HG03460 (cell line): Measurements from ENCODE around the gene BSDC1.

Experiments used
- ATAC-seq: cut with Tn5 transposase; IDR thresholded peaks from one replicate; pipeline ENCODE4 v1.9.1; 2021; ENCODE audit not compliant: unreplicated experiment

The BSDC1 gene

GRCh38 chr1:32337855-32338636 is 56.2 kb downstream of the BSDC1 start:
- no peak for ATAC-seq

- ATAC-seq, result no peak
Measured at GRCh38 chr1:32336963-32337675, 57.1 kb downstream of the BSDC1 start.

DNA sequence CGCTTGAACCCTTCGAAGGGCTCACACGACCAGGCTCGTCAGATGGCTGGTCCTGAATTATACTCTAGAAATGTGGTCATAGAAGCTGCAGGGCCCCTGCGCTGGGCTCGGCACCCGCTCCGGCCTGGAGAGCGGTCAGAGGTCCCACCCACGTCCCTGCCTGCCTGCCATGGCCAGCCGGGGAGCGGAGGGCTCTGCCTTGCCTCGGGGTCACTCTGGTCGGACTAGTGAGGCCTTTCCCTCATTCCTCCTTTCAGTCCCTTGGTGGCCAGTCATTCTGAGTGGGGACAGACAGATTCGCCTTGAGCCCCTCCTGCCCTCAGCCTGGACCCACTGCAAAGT is 57.7 kb downstream of the BSDC1 start:
- no peak for ATAC-seq

DNA sequence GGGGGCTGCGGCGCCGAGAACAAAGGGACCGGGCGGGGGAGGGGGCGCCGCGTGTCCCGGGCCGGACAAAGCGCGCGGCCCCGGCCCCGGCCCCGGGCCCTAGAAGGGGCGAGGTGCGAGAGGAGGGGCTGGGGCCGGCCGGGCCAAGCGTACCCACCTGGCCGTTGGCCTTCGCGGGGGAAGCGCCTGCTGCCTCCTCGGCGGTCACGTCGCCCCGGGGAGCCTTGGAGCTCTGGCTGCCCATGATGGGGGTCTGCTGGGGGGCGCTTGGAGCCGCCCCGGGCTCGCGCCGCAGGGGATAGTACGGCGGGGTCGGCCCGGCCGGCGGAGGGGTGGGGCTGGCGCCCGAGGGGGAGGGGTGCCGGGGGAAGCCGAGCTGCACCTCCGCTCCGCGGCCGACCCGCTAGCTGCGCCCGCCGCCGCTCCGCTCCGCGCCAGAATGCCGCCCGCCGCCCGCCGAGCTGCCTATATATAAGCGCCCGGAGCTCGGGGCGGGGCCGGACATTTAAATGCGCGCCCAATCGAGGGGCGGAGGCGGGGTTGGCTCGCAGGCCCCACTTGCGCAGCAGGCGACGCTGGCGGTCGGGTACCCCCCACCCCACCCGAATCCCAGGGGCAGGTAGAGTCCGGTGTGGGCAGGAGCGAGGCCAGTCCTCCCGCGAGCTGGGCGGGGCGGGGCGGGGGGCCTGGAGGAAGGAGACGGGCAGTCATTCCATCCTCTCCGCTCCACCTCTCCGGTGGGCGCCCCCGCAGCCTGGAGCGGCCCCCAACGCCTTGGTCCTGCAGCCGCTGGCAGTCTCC is 58.3 kb downstream of the BSDC1 start, which contains the start of gene MARCKSL1:
MARCKSL1 (minus strand) TSS at position 444 of the 801 bp plus-strand sequence; CDS start at position 244, 200 bp downstream.
- ATAC-seq, result peak; percentile 38

DNA sequence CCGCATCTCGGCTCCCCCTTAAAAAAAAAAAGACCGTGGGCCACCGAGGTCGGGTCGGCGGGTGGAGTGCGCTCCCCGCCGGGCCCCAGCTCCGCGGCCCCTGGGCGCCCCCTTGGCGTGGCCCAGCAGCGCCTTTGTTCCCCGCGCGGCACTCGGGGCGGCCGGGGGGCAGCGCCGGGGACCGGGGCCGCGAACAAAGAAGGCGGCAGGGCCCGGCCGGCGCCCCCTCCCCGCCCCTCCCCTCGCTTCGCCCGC is 58.8 kb downstream of the BSDC1 start:
- no peak for ATAC-seq

- ATAC-seq, result no peak
Measured at GRCh38 chr1:32334864-32335534, 59.2 kb downstream of the BSDC1 start.

DNA sequence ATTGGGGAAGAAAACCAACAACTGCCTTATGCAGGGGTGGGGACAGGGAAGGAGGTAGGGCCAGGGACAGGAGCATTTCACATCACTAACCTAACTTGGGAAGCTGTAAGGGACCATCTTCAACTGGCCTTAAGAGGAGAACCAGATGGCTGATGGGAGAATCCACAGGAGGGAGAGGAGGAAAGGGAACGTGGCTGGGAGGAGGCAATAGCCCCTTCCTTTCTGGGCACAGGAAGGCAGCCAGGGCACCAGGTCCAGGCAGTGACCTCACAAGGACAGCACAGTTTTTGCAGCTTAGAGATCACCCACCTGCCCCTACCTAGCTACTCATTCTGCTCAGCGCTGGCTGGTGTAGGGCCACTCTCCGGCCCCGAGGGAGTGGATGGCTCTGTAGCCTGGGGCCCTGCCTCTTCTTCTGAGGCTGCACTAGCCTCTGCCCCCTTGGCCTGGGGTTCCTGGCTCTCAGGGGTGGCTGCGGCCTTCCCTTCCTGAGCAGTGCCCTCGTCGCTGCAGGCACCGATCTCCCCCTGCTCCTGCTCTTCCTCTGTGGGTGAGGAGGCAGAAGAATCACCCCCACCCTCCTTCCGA is 59.9 kb downstream of the BSDC1 start:
- no peak for ATAC-seq

GRCh38 chr1:32333251-32333963 is 60.8 kb downstream of the BSDC1 start:
- ATAC-seq, result no peak

- no peak for ATAC-seq
Measured at GRCh38 chr1:32332290-32333079, 61.8 kb downstream of the BSDC1 start.

GRCh38 chr1:32331549-32331948 is 62.7 kb downstream of the BSDC1 start:
- ATAC-seq, result no peak

GRCh38 chr1:32330558-32331151 is 63.6 kb downstream of the BSDC1 start:
- ATAC-seq, result no peak

- ATAC-seq, result no peak
Measured at GRCh38 chr1:32329931-32330466, 64.2 kb downstream of the BSDC1 start.

GRCh38 chr1:32327204-32327603 is 67.0 kb downstream of the BSDC1 start:
- ATAC-seq, result no peak

GRCh38 chr1:32321712-32322291 is 72.4 kb downstream of the BSDC1 start:
- ATAC-seq, result no peak

DNA sequence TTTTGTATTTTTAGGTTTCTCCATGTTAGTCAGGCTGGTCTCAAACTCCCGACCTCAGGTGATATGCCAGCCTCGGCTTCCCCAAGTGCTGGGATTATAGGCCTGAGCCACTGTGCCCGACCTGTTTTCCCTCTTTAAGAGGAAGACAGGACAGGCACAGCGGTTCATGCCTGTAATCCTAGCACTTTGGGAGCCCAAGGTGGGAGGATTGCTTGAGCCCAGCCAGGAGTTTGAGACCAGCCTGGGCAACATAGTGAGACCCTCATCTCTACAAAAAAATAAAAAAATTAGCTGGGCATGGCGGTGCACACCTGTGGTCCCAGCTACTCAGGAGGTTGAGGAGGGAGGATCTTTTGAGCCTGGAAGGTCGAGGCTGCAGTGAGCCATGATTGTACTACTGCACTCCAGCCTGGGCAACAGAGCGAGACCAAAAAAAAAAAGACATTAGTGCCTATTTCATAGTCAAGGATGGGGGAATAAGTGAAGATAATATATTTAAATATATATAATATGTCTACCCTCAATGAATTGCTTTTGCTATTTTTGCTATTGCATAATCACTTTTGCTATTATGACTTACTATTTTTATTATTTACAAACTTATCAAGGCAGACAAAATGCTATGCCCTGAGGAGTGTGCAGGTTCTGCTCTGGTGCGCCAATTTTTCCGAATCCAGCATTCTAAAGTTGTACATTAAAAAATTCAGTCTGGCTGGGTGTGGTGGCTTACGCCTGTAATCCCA is 75.9 kb downstream of the BSDC1 start:
- no peak for ATAC-seq

DNA sequence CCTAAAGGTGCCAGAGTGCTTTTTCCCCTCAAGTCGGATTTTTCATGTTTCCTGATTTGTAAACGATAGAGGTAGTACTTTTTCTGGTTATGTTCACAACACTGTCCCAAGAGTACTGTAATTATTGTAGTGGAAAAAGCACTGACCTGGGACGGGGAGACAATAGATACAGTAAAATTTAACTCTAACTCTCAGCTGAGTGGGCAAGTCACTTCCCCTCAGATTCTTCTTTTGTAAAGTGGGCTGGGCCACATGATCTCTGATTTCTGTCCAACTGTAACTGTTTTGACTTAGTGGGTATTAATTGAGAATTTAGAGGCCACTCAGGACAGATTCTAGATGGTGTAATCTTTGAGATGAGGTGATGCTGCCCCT is 77.4 kb downstream of the BSDC1 start:
- ATAC-seq, result no peak
